ENCODE data around the gene LCOR. TPM values are rescaled to one million over a fixed set of nuclear protein-coding genes. Genes with fewer than 3 reads are reported as not detected.

LCOR gene
- total and polyA plus RNA-seq, 2 of the 4 experiments (the other 2 are of a cell fraction), result 3.7 to 36.9 TPM

DNA sequence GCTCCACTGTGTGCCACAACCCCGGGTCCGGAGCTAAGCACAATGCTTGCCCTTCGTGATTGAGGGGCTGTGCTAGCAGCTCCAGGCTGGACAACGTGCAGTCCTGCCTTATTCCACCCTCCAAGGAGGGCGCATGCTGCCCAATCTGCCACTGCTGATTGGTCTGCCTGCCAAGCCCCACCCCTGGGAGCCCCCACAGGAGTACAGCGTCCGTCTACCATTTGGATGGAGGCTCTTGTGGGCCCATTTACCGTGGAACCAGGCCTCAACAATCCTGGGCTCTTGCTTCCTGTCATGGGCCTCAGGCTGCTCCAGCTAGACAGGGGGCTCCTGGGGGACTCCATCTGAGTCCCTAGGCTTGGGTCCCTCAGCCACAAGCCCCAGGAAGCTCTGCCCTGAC is 180.4 kb downstream of the LCOR start:
- Histone ChIP-seq H3K4me3 (ENCODE audit: insufficient read depth, low read depth, low read length) (no peak overlapping the region), H3K9me1 (ENCODE audit: insufficient read depth, low read length) (no peaks in the 10 kb centered on the region), H2BK20ac (ENCODE audit: low read depth, low read length) (no peak overlapping the region), H3K9ac (ENCODE audit: low read depth, low read length) (no peak overlapping the region), H3K4me1 (ENCODE audit: control insufficient read depth, insufficient read depth, low read length) (no peaks in the 10 kb centered on the region), H3K27me3 (ENCODE audit: control insufficient read depth, insufficient read depth, low read length) (peaks cover 17% of the 10 kb centered on the region), H3K36me3 (ENCODE audit: control insufficient read depth, insufficient read depth, low read length) (no peaks in the 10 kb centered on the region), H4K8ac (ENCODE audit: low read depth in 2 of 2, low read length in 2 of 2) (no peak overlapping the region), H3K4ac (ENCODE audit: low read depth, low read length) (no peak overlapping the region), H3K79me1 (ENCODE audit: low read depth in 1 of 2, low read length in 2 of 2) (no peaks in the 10 kb centered on the region), H2BK15ac (ENCODE audit: low read depth, low read length) (no peak overlapping the region), H2BK120ac (ENCODE audit: low read depth, low read length) (no peak overlapping the region), H4K20me1 (ENCODE audit: insufficient read depth, low read length) (no peaks in the 10 kb centered on the region), H4K91ac (ENCODE audit: insufficient read depth, low read depth, low read length) (no peak overlapping the region), H4K5ac (ENCODE audit: low read depth, low read length) (no peak overlapping the region), H2AK5ac (ENCODE audit: low read depth, low read length) (no peak overlapping the region), H3K9me3 (ENCODE audit: control insufficient read depth, insufficient read depth, low read length) (peaks cover 5% of the 10 kb centered on the region), H3K27ac (ENCODE audit: insufficient read depth, low read length) (no peak overlapping the region), H2AK9ac (replicated peaks; ENCODE audit: low read depth, low read length, poor library complexity) (no peak overlapping the region), H3K56ac (ENCODE audit: extremely low read depth, insufficient read depth, low read length) (no peak overlapping the region), H3K23ac (ENCODE audit: low read depth, low read length) (no peak overlapping the region), H3K4me2 (ENCODE audit: low read depth, low read length) (no peak overlapping the region), H2AFZ (replicated peaks; ENCODE audit: low read length, poor library complexity) (no peak overlapping the region), H3K18ac (ENCODE audit: low read depth, low read length) (no peak overlapping the region), H2BK5ac (ENCODE audit: low read depth, low read length, poor library complexity, severe bottlenecking) (no peak overlapping the region), H3K14ac (replicated peaks; ENCODE audit: low read depth, low read length) (no peak overlapping the region)
- intact Hi-C loops (cut with micrococcal nuclease) (no loop called here), dilution Hi-C loops (cut with HindIII; ENCODE audit: low sequenced_read_pairs, unreplicated experiment) (no loop called here), in situ Hi-C loops (cut with MboI; ENCODE audit: low sequenced_read_pairs) (no loop called here)
- BruUV-seq (replicated peaks), result no TSS peak
- ATAC-seq (ENCODE audit: low read depth) (no peak), DNase-seq (no peak)
- TF ChIP-seq, protein P1, sequence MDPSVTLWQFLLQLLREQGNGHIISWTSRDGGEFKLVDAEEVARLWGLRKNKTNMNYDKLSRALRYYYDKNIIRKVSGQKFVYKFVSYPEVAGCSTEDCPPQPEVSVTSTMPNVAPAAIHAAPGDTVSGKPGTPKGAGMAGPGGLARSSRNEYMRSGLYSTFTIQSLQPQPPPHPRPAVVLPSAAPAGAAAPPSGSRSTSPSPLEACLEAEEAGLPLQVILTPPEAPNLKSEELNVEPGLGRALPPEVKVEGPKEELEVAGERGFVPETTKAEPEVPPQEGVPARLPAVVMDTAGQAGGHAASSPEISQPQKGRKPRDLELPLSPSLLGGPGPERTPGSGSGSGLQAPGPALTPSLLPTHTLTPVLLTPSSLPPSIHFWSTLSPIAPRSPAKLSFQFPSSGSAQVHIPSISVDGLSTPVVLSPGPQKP (IDR thresholded peaks at IDR 0.05; ENCODE audit: borderline replicate concordance, low read depth, low read length), result no peak
- TF ChIP-seq POLR2A (IDR thresholded peaks at IDR 0.05; ENCODE audit: low read depth, low read length) (no peak), RAD21 (IDR thresholded peaks at IDR 0.05; ENCODE audit: low read length) (no peak), RFX5 (IDR thresholded peaks at IDR 0.05; ENCODE audit: low read depth, low read length) (no peak), RCOR1 (IDR thresholded peaks at IDR 0.05; ENCODE audit: insufficient replicate concordance, low read length) (no peak), MAZ (IDR thresholded peaks at IDR 0.05; ENCODE audit: borderline replicate concordance, low read depth, low read length) (no peak)
- TF ChIP-seq, protein P2, sequence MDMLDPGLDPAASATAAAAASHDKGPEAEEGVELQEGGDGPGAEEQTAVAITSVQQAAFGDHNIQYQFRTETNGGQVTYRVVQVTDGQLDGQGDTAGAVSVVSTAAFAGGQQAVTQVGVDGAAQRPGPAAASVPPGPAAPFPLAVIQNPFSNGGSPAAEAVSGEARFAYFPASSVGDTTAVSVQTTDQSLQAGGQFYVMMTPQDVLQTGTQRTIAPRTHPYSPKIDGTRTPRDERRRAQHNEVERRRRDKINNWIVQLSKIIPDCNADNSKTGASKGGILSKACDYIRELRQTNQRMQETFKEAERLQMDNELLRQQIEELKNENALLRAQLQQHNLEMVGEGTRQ (IDR thresholded peaks at IDR 0.05; ENCODE audit: low read depth, low read length), result no peak
- POLR2A ChIA-PET (ENCODE audit: unreplicated experiment), result no interaction called here
- CTCF ChIA-PET, result interaction anchor here (0.6 to 1.3 kb wide), 2 partner anchors 13 to 60 kb away, joined by 3 read pairs; no protein-coding TSS in a partner anchor
- 83% methylated on average over 8 of the region's 8 CpGs; no CpG with 5 or more reads in 1 of the 2 experiments for WGBS, 2 experiments (ENCODE audit: extremely low coverage in 2 of 2, insufficient read length in 1 of 2)

All from IMR-90 (cell line).